ENCODE measurements around the gene SLC43A3. TPM values are rescaled to one million over a fixed set of nuclear protein-coding genes. Genes with fewer than 3 reads are reported as not detected.

Gene SLC43A3
- total and polyA plus RNA-seq, 2 experiments from 2014 or later: 19.3 to 20.7 TPM

DNA sequence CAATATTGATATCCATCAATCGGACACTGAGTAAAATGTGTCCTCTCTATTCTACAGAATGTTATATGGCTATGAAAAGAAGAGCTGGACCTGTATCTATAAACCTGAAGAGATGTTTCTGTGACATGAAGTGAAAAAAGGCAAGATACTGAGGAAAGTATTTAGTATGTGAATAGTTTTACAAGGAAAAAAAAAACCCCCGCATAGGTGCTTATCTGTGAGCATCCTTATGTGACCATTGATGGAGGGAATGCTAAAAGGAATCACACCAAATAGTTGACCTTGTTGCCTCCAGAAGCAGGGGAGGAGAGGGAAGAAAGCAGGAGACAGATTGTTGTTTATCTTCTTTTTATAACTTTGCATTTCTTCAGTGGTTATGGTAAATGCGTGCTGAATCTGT lies 35.8 kb downstream of the SLC43A3 start:
- TF ChIP-seq EZH2 (IDR thresholded peaks at IDR 0.05; ENCODE audit: borderline replicate concordance) (no peak), EZH2phosphoT487 (IDR thresholded peaks at IDR 0.05; ENCODE audit: low read depth, severe bottlenecking, unreplicated experiment) (no peak)
- TF ChIP-seq, protein P1, sequence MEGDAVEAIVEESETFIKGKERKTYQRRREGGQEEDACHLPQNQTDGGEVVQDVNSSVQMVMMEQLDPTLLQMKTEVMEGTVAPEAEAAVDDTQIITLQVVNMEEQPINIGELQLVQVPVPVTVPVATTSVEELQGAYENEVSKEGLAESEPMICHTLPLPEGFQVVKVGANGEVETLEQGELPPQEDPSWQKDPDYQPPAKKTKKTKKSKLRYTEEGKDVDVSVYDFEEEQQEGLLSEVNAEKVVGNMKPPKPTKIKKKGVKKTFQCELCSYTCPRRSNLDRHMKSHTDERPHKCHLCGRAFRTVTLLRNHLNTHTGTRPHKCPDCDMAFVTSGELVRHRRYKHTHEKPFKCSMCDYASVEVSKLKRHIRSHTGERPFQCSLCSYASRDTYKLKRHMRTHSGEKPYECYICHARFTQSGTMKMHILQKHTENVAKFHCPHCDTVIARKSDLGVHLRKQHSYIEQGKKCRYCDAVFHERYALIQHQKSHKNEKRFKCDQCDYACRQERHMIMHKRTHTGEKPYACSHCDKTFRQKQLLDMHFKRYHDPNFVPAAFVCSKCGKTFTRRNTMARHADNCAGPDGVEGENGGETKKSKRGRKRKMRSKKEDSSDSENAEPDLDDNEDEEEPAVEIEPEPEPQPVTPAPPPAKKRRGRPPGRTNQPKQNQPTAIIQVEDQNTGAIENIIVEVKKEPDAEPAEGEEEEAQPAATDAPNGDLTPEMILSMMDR (IDR thresholded peaks at IDR 0.05; ENCODE audit: poor library complexity): no peak
- Histone ChIP-seq H3K36me3 (replicated peaks; ENCODE audit: insufficient read depth, low read depth) (no peaks in the 10 kb centered on the region), H3K27ac (no peak overlapping the region), H3K4me3 (no peak overlapping the region), H3K4me2 (no peak overlapping the region), H3K9me3 (ENCODE audit: low read depth) (no peaks in the 10 kb centered on the region), H3K4me1 (ENCODE audit: insufficient read depth) (no peaks in the 10 kb centered on the region), H3K79me2 (no peaks in the 10 kb centered on the region), H2AFZ (no peak overlapping the region), H4K20me1 (ENCODE audit: insufficient read depth, poor library complexity, severe bottlenecking) (no peaks in the 10 kb centered on the region), H3K27me3 (peaks cover 11% of the 10 kb centered on the region), H3K9me2 (replicated peaks; ENCODE audit: insufficient read depth) (no peaks in the 10 kb centered on the region)
- 86% methylated on average over 3 of the region's 3 CpGs for WGBS (ENCODE audit: low lambda C conversion rate, missing lambda C conversion rate)
- DNase-seq (ENCODE audit: low spot score): no peak

DNA sequence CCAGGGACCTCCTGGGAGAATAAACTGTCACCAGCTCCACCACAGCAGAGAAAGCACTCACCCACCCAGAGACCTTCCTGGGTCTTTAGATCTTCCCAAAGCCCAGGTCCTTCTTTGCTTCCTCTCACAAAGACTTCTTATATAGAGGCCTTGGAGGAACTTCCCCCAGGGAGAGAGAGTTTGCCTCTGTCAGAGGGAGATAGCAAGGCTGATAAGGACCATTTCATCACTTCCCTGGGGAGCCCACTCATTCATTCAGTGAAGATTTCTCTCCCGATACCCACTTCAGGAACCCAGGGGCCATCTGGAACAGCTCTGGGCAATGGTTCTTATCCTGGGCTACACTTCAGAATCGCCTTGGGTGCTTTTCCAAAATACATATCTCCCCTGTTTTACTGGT lies 36.4 kb downstream of the SLC43A3 start, which contains the start of gene PRG2:
PRG2 (minus strand) TSS at position 116 of the 400 bp plus-strand sequence. CDS start 706 bp downstream, outside the sequence.
- H3K36me3 ChIP-seq (replicated peaks; ENCODE audit: insufficient read depth, low read depth): no peaks in the 10 kb centered on the region
- no peaks in the 10 kb centered on the region for H4K20me1 ChIP-seq (ENCODE audit: insufficient read depth, poor library complexity, severe bottlenecking)
- TF ChIP-seq EZH2 (IDR thresholded peaks at IDR 0.05; ENCODE audit: borderline replicate concordance) (no peak), EZH2phosphoT487 (IDR thresholded peaks at IDR 0.05; ENCODE audit: low read depth, severe bottlenecking, unreplicated experiment) (no peak)
- TF ChIP-seq, protein P1 (IDR thresholded peaks at IDR 0.05; ENCODE audit: poor library complexity): no peak
- peaks cover 11% of the 10 kb centered on the region for H3K27me3 ChIP-seq
- no peaks in the 10 kb centered on the region for H3K9me3 ChIP-seq (ENCODE audit: low read depth)
- no peak within 1 kb of the TSS for H3K27ac ChIP-seq
- no peak within 1 kb of the TSS for H2AFZ ChIP-seq
- H3K79me2 ChIP-seq: no peaks in the 10 kb centered on the region
- H3K4me1 ChIP-seq (ENCODE audit: insufficient read depth): no peaks in the 10 kb centered on the region
- no peaks in the 10 kb centered on the region for H3K9me2 ChIP-seq (replicated peaks; ENCODE audit: insufficient read depth)
- H3K4me2 ChIP-seq: no peak within 1 kb of the TSS
- 60% methylated on average over 2 of the region's 2 CpGs for WGBS (ENCODE audit: low lambda C conversion rate, missing lambda C conversion rate)
- H3K4me3 ChIP-seq: no peak within 1 kb of the TSS
- no peak for DNase-seq (ENCODE audit: low spot score)

DNA sequence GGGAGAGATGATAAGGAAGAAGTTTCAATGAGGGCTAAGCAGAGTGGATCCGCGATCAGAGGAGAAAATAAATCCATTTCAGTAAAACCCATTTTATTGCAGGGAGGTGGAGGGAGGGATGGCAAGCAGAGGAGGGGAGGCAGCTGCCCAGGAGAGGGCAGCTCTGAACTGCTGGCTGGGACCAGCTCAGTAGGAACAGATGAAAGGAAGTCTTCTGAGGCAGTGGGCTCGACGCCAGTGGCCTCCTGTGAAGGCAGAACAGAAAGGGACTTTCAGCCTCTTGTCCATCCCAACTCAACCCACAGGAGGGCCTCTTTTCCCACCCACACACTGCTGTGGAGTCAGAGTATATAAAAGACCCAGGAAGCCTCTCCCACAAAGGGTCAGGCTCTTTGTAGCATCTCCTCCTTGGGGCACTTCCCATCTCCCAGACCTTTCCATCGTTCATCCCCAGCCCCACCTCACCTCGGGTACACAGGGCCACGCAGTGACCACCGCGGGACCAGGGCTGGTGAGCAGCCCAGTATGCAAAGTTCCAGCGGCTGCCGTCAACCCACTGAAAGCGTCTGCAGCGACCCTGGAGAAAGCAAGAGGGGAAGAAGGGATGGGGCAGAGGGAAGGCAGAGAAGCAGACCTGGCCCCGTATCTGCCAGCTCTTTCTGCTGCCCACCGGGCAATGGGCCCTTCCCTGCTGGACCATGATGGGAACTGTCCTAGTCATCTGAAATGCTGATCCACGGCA lies 39.5 kb downstream of the SLC43A3 start:
- H3K36me3 ChIP-seq (replicated peaks; ENCODE audit: insufficient read depth, low read depth): no peaks in the 10 kb centered on the region
- peaks cover 11% of the 10 kb centered on the region for H3K27me3 ChIP-seq
- TF ChIP-seq, protein P1 (IDR thresholded peaks at IDR 0.05; ENCODE audit: poor library complexity): no peak
- TF ChIP-seq EZH2phosphoT487 (IDR thresholded peaks at IDR 0.05; ENCODE audit: low read depth, severe bottlenecking, unreplicated experiment) (no peak), EZH2 (IDR thresholded peaks at IDR 0.05; ENCODE audit: borderline replicate concordance) (no peak)
- H3K4me1 ChIP-seq (ENCODE audit: insufficient read depth): no peaks in the 10 kb centered on the region
- H3K4me3 ChIP-seq: no peak overlapping the region
- H3K9me2 ChIP-seq (replicated peaks; ENCODE audit: insufficient read depth): no peaks in the 10 kb centered on the region
- DNase-seq (ENCODE audit: low spot score): no peak
- no peaks in the 10 kb centered on the region for H4K20me1 ChIP-seq (ENCODE audit: insufficient read depth, poor library complexity, severe bottlenecking)
- WGBS (ENCODE audit: low lambda C conversion rate, missing lambda C conversion rate): 87% methylated on average over 16 of the region's 16 CpGs
- no peak overlapping the region for H3K27ac ChIP-seq
- no peak overlapping the region for H3K4me2 ChIP-seq
- no peak overlapping the region for H2AFZ ChIP-seq
- H3K9me3 ChIP-seq (ENCODE audit: low read depth): no peaks in the 10 kb centered on the region
- no peaks in the 10 kb centered on the region for H3K79me2 ChIP-seq

Data from hepatocyte (in vitro differentiated cells).